MV-4-11 (cell line): Measurements from ENCODE around the gene UNC13C.

Source experiments
- DNase-seq: peaks from one replicate; lab custom pipeline; 2025; lab: John Stamatoyannopoulos, UW

Gene UNC13C

GRCh38 chr15:54482251-54482650, 504.0 kb downstream of the UNC13C start:
- no peak for DNase-seq

GRCh38 chr15:54500330-54500729, 522.1 kb downstream of the UNC13C start:
- no peak for DNase-seq

- no peak for DNase-seq
These were observed 524.3 kb downstream of the UNC13C start for GRCh38 chr15:54502416-54503075.

GRCh38 chr15:54504695-54505094, 526.5 kb downstream of the UNC13C start:
- DNase-seq = no peak

GRCh38 chr15:54506977-54507524, 528.8 kb downstream of the UNC13C start:
- DNase-seq = no peak

GRCh38 chr15:54514601-54515000, 536.4 kb downstream of the UNC13C start:
- no peak for DNase-seq

GRCh38 chr15:54515664-54516582, 537.7 kb downstream of the UNC13C start:
- no peak for DNase-seq

GRCh38 chr15:54517366-54517765, 539.1 kb downstream of the UNC13C start:
- no peak for DNase-seq

- no peak for DNase-seq
These were observed 540.1 kb downstream of the UNC13C start for GRCh38 chr15:54518156-54518882.

GRCh38 chr15:54519577-54519976, 541.3 kb downstream of the UNC13C start:
- DNase-seq = peak; percentile 45

GRCh38 chr15:54520616-54521015, 542.4 kb downstream of the UNC13C start:
- no peak for DNase-seq

GRCh38 chr15:54521206-54521605, 543.0 kb downstream of the UNC13C start:
- no peak for DNase-seq

- DNase-seq = no peak
These were observed 549.8 kb downstream of the UNC13C start for GRCh38 chr15:54528021-54528420.

- DNase-seq = no peak
These were observed 562.5 kb downstream of the UNC13C start for GRCh38 chr15:54540721-54541120.

GRCh38 chr15:54547491-54547890, 569.2 kb downstream of the UNC13C start:
- DNase-seq = no peak

- DNase-seq = no peak
These were observed 572.7 kb downstream of the UNC13C start for GRCh38 chr15:54550954-54551353.

GRCh38 chr15:54556231-54556630, 578.0 kb downstream of the UNC13C start:
- DNase-seq = no peak

- DNase-seq = peak; percentile 71
These were observed 581.3 kb downstream of the UNC13C start for GRCh38 chr15:54559405-54560069.

- no peak for DNase-seq
These were observed 582.2 kb downstream of the UNC13C start for GRCh38 chr15:54560417-54560816.

- DNase-seq = peak; percentile 48
These were observed 585.9 kb downstream of the UNC13C start for GRCh38 chr15:54564166-54564565.

GRCh38 chr15:54566654-54567053, 588.4 kb downstream of the UNC13C start:
- no peak for DNase-seq
